ENCODE data around the gene PTK6. TPM values are rescaled to one million over a fixed set of nuclear protein-coding genes. Genes with fewer than 3 reads are reported as not detected.

The PTK6 gene
- total and polyA plus RNA-seq, 12 donors = 0.03 to 0.28 (median 0.06) TPM; not detected in 9

DNA sequence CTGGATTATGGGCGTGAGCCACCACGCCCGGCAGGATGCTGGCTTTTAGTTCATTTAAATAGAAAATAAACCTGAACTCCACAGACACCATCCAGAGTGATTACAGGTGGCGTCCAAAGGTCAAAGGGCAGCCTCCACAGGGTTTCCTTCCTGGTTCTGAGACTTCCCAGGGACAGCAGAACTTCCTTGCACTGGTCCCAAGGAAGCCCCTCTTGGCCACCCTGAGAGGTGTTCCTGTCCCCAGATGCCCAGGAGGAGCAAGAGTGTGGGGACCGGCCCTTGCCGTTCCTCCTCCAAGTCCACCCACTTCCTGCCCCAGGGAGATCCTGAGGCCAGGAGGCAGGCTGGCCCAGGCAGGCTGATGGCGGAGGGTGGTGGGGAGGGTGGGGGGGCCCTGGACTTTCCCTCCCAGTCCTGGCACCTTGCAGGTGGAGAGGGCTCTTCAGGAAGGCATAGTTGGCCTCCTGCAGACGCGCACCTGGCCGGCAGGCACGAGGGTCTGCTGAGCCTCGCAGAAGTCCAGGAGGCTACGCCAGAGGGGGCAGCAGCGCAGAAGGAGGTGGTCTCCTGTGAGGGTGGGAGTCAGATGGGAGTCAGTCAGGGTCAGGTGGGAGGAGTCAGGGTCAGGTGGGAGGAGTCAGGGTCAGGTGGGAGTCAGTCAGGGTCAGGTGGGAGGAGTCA, 21.8 kb upstream of the PTK6 start:
- Histone ChIP-seq H3K9me3 (no peaks in the 10 kb centered on the region), H3K4me1 (peaks cover 0 to 11% (median 6%) of the 10 kb centered on the region in 9 donors), H3K27me3 (peaks cover 0 to 10% (median 0%) of the 10 kb centered on the region in 7 donors), H3K36me3 (peaks cover 6 to 61% (median 41%) of the 10 kb centered on the region in 9 donors), H3K4me3 (no peak overlapping the region), H3K27ac (no peak overlapping the region)
- DNase-seq (no peak), ATAC-seq (no peak)
- TF ChIP-seq, protein P1, sequence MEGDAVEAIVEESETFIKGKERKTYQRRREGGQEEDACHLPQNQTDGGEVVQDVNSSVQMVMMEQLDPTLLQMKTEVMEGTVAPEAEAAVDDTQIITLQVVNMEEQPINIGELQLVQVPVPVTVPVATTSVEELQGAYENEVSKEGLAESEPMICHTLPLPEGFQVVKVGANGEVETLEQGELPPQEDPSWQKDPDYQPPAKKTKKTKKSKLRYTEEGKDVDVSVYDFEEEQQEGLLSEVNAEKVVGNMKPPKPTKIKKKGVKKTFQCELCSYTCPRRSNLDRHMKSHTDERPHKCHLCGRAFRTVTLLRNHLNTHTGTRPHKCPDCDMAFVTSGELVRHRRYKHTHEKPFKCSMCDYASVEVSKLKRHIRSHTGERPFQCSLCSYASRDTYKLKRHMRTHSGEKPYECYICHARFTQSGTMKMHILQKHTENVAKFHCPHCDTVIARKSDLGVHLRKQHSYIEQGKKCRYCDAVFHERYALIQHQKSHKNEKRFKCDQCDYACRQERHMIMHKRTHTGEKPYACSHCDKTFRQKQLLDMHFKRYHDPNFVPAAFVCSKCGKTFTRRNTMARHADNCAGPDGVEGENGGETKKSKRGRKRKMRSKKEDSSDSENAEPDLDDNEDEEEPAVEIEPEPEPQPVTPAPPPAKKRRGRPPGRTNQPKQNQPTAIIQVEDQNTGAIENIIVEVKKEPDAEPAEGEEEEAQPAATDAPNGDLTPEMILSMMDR (IDR thresholded peaks at IDR 0.05) = no peak
- intact Hi-C loops (cut with DNase I) = no loop called here
- 94 to 96% methylated on average over 14 of the region's 14 CpGs for WGBS, 2 donors

DNA sequence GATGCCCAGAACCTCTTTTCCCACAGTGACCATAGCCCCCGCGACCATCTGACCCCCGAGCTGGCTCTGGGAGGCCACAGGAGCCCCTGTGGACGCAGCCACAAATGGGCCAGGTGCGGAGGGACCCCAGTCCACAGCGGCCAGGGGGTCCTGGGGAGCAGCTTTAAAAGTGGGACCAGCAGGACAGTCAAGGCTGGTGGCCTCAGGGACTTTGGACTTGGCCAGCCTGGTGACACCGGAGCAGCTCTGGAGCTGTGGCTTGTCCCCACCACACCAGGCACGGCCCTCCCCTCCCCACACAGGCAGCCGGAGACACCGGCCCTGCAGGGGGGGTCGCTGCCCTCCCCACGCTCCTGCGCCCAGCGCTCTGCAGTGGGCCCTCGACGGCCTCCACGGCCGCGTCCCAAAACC, 20.3 kb upstream of the PTK6 start:
- TF ChIP-seq, protein P1 (IDR thresholded peaks at IDR 0.05) = no peak

DNA sequence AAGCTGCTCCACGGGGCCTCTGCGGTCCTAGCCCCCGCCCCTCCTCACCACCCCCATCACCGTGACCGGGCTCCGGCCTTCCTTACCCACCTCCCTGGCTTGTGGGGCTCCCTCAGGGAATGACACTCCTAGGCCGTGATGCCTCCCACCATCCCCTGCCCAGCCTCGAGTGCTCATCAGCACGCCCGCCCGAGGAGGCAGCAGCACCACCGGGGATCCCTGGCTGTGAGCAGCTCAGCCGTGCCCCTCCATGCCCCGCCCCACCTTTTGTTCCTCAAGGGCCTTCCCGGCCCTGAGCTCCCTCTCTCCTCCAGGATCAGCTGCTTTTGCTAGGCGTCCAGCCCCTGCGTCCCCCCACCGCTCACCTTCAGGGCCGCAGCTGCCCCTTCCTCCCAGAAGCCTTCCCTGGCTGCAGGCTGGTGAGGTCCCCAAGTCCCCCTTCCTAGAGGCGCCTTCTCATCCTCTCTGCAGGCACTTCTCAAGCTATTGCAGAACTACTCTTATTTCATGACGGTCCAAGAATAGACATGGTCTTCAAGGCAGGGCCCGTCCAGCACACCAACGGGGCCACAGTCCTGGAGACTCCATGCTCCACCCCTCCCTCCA, 19.8 kb upstream of the PTK6 start:
- TF ChIP-seq, protein P1 (IDR thresholded peaks at IDR 0.05) = no peak
- DNase-seq (no peak), ATAC-seq (no peak)
- H3K4me3 ChIP-seq = no peak overlapping the region
- WGBS, 2 donors = 70 to 73% methylated on average over 23 of the region's 23 CpGs
- peaks cover 0 to 19% (median 10%) of the 10 kb centered on the region in 9 donors for H3K4me1 ChIP-seq
- no peaks in the 10 kb centered on the region for H3K9me3 ChIP-seq
- H3K27ac ChIP-seq = no peak overlapping the region
- peaks cover 0 to 27% (median 0%) of the 10 kb centered on the region in 7 donors for H3K27me3 ChIP-seq
- intact Hi-C loops (cut with DNase I) = no loop called here
- H3K36me3 ChIP-seq = peaks cover 3 to 42% (median 22%) of the 10 kb centered on the region in 9 donors

More for the DNA sequence above, 20.3 kb upstream of the PTK6 start:
- intact Hi-C loops (cut with DNase I) = no loop called here
- H3K4me3 ChIP-seq = no peak overlapping the region
- H3K9me3 ChIP-seq = no peaks in the 10 kb centered on the region
- H3K4me1 ChIP-seq = peaks cover 0 to 17% (median 10%) of the 10 kb centered on the region in 9 donors
- ATAC-seq (no peak), DNase-seq (no peak)
- peaks cover 0 to 22% (median 0%) of the 10 kb centered on the region in 7 donors for H3K27me3 ChIP-seq
- 93 to 94% methylated on average over 18 to 19 of the region's 19 CpGs for WGBS, 2 donors
- peaks cover 3 to 47% (median 27%) of the 10 kb centered on the region in 9 donors for H3K36me3 ChIP-seq
- H3K27ac ChIP-seq = no peak overlapping the region

DNA sequence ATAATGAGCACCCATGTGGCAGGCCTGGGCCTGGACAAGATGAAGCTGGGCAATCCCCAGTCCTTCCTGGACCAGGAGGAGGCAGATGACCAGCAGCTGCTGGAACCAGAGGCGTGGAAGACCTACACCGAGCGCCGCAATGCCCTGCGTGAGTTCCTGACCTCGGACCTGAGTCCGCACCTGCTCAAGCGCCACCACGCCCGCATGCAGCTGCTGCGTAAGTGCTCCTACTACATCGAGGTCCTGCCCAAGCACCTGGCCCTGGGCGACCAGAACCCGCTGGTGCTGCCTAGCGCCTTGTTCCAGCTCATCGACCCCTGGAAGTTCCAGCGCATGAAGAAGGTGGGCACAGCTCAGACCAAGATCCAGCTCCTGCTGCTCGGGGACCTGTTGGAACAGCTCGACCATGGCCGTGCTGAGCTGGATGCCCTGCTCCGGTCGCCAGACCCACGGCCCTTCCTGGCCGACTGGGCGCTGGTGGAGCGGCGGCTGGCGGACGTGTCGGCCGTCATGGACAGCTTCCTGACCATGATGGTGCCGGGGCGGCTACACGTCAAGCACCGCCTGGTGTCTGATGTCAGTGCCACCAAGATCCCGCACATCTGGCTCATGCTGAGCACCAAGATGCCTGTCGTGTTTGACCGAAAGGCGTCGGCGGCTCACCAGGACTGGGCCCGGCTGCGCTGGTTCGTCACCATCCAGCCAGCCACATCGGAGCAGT, 18.6 kb upstream of the PTK6 start:
- no peak overlapping the region for H3K27ac ChIP-seq
- intact Hi-C loops (cut with DNase I) = no loop called here
- TF ChIP-seq, protein P1 (IDR thresholded peaks at IDR 0.05) = no peak
- H3K27me3 ChIP-seq = peaks cover 0 to 37% (median 0%) of the 10 kb centered on the region in 7 donors
- peaks cover 0 to 19% (median 10%) of the 10 kb centered on the region in 9 donors for H3K4me1 ChIP-seq
- no peaks in the 10 kb centered on the region for H3K9me3 ChIP-seq
- peaks cover 3 to 30% (median 11%) of the 10 kb centered on the region in 9 donors for H3K36me3 ChIP-seq
- WGBS, 2 donors = 95 to 96% methylated on average over 45 of the region's 45 CpGs
- H3K4me3 ChIP-seq = no peak overlapping the region
- DNase-seq = no peak
- ATAC-seq = no peak
